COLO829 (cell line): Measurements from ENCODE around the gene TIMM10.
"Not testable (repeated sequence)": the region's sequence is repeated elsewhere in the genome, so short reads cannot be mapped to it uniquely, and the experiment has no call there.

ENCODE experiments used
- DNase-seq: peaks from one replicate; pipeline ENCODE4 v3.0.0; 2012; ENCODE audit warnings: low spot score

TIMM10 gene

GRCh38 chr11:57541169-57541568, 10.6 kb upstream of the TIMM10 start:
- no peak for DNase-seq

DNA sequence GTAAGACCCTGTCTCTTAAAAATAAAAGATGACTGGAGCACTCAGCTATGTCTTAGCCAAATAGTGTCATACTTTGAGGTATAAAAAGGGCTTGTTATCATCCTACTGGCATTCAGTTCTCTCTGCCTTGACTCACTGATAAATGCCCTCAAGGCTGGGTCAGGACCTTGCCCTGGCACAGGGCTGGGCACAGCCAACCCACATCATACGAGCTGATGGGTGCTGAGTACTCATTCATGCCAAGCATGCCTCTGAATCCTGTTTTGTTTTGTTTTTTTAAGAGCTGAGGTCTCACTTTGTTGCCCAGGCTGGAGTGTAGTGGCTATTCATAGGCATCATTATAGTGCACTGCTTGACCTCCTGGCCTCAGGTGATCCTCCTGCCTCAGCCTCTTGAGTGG, 8.8 kb upstream of the TIMM10 start:
- no peak for DNase-seq

DNA sequence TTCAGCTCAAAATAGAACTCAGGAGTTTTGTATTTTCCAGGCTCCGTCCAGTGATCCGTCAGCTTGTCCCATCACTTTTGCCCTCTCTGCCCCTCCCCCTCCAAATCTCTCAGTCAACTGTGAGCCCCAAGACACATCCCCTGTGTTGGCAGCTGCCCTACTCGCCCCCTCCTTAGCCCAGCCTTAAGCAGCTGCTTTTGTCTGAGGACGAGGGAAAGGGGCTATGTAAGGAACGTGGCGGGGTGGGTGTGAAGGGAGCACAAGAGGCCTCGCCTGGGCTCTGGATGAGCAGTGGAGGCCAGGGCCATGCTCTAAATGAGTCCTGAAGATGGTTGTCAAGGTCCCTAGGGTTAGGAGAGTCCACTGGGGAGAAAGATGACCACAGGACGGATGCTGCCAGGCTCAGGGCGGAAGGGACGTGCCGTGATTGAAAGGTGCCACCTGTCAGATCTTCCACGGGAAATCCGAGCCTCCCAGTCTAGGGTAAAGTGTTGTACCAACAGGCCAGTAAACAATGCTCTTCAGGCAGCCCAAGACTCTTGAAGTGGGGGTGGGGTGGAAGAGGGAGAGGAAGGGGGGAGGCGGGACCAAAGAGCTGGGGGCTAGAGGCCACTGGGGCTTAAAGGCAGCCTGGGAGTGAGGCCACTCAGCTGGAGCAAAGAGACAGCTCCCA, 6.5 kb upstream of the TIMM10 start, which contains the start of gene SMTNL1:
Gene SMTNL1, plus strand, starts transcription at position 649 of the 673 bp plus-strand sequence. CDS start 5,048 bp downstream, outside the sequence.
- DNase-seq = no peak

DNA sequence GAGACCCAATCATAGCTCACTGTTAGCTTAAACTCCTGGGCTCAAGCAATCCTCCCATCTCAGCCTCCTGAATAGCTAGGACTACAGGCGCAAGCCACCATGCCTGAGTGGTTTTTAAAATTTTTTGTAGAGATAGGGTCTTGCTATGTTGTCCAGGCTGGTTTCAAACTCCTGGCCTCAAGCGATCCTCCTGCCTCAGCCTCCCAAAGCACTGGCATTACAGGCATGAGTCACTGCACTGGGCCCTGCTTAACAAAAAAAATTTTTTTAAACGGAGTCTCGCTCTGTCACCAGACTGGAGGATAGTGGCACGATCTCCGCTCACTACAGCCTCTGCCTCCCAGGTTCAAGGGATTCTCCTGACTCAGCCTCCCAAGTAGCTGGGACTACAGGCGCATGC, 3.9 kb upstream of the TIMM10 start:
- not testable (repeated sequence) for DNase-seq

DNA sequence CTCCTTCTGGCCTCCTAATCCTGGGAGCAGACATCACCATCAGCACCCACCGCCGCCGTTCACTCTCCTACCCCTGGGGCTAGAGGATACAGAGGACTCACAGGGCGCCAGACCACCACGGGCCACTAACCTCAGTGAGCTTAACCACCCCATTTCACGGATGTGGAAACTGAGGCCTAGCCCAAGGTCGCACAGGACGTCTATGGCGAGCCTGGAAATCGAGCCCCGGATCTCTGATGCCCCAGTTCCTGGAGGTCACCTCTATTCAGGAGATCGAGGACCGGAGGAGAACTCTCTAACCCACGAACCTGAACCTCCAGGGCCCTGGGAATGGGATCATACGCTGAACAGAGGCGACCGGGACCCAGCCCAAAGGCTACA, 349 bp downstream of the TIMM10 start:
- DNase-seq = no peak

- no peak for DNase-seq
Measured at GRCh38 chr11:57529012-57529411, 1.5 kb downstream of the TIMM10 start.

GRCh38 chr11:57527056-57527631, 3.4 kb downstream of the TIMM10 start:
- no peak for DNase-seq

DNA sequence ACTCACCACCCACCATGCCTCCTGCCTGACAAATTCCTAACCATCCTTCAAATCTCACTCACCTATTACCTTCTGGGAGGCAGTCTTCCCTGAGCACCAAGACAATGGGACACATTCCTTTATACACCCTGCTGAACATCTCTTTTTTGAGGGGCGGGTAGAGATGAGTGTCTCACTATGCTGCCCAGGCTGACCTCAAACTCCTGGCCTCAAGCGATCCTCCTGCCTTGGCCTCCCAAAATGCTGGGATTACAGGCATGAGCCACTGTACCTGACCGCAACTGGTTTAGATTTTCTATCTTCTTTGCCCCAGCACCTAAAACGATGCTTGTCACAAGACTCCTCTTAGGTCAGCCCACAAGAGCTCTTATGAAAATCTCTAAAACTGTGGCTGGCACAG, 7.1 kb downstream of the TIMM10 start:
- no peak for DNase-seq

DNA sequence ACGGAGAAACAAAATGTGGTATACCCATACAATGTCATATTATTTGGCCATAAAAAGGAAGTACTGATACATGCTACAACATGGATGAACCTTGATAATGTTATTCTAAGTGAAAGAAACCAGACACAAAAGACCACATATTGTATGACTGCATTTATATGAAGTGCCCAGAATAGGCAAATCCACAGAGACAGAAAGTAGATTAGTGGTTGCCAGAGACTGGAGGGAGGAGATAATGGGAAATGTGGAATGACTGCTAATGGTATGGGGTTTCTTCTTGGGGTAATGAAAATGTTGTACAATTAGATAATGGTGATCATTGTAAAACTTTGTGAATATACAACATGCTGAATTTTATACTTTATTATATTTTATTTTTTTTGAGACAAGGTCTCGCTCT, 9.4 kb downstream of the TIMM10 start:
- DNase-seq = no peak

DNA sequence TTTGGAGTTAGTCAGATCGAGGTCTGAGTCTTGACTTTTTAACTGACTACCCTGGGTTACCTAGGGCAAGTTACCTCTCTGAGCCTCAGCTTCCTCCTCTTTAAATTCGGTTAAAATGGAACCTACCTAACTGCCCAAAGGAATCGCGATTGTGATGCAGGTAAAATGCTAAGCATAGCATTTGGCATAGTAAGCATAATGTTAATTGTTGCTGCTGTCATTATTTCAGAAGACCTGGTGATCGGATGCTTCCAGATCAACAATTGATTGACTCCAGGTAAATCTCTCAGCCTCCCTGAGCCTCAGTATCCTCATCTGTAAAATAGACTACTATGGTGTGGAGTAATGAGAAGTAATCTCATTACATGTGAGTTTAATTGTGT, 14.5 kb downstream of the TIMM10 start:
- no peak for DNase-seq

- no peak for DNase-seq
Measured at GRCh38 chr11:57515332-57516060, 15.1 kb downstream of the TIMM10 start, which contains the start of gene SLC43A1. TSS of gene SLC43A1 (minus strand) at chr11:57515702. CDS start at chr11:57514111, 1,591 bp downstream.

DNA sequence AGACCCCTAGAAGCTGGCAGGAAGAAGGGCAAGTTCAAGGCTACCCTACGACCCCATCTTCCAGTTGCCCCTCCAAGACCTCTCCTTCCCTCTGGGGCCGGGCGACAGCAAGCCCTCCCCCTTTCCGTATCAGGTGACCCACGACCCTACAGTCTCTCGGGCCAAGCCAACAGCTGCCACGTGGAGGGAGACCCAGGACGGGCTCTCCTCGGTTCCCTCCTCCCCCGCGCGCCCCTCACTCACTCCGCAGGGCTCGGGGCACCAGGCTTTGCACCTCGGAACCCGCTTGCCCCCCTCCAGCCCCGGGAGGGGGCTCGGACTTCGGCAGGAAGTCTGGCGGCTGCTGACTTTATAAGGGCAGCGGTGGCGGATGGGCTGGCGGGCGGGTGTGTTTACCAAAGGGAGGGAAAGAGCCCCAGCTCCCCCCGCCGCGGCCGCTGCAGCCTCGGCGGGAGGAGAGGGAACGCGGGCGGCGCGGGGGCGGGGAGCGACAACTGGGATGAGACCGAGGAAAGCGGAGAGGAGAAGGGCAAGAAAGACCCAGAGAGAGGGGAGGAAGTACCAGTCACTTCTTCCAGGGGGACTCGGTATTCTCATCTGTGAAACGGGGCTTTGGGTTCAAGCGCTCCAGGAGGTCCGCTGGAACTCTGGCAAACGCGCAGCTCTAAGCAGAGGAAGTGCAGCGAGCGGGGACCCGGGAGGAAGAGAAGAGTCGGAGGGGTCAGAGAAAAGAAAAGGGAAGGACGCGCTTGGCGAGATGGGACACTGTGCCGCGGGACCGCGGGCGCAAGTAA, 15.8 kb downstream of the TIMM10 start:
- DNase-seq = no peak

GRCh38 chr11:57513911-57514537, 16.5 kb downstream of the TIMM10 start:
- no peak for DNase-seq

DNA sequence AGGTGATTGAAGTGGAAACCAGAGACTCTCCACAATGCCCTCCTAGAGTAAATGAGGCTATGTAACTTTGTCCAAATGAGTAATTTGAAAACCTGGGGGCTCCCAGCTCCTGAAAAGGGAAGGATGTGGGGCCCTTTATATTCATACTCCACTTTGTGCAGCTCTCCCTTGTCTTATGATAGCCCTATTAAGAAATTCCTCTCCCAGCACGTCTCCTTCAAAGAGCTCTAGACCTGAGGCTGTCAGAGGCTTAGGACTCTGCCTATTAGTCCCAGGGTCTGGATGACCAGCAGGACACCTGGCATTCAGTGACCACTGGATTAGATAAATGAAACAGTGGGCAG, 17.1 kb downstream of the TIMM10 start:
- DNase-seq = no peak

DNA sequence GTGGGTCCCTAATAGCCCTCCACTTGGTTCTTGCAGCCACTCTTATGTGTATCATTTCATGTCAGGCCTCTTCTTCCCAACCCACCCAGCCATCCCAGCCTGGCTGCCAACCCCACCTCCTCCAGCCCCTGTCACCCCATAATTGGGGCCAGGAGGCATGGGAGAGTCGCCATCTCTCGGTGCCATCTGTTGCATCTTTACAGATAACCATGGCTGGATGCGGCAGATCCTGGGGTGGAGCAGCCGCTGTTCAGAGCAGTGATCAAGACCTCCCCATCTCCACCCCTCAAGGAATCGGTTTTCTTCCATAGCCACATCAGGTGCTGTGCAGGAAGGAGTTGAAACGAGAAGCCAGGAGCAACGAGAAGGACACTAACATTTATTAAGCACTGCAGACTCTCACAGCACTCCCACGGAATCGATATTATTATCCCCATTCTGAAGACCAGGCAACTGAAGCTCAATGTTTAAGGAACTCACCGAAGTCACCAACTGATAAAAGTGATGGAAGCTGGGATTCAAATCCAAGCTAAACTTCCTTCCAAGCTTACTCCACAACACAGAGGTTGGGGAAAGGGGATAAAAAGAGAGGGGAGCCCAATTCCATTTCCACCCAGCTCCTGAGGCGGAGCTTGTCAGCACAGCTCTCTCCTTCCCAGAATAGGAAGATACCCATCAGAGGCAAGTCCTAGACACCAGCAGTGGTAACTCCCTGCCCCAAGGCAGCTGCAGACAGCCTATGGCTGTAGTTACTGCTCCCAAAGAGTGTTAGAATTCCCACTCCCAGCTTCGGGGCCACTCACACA, 17.7 kb downstream of the TIMM10 start:
- DNase-seq = no peak

- DNase-seq = no peak
Measured at GRCh38 chr11:57511741-57512430, 18.7 kb downstream of the TIMM10 start.

DNA sequence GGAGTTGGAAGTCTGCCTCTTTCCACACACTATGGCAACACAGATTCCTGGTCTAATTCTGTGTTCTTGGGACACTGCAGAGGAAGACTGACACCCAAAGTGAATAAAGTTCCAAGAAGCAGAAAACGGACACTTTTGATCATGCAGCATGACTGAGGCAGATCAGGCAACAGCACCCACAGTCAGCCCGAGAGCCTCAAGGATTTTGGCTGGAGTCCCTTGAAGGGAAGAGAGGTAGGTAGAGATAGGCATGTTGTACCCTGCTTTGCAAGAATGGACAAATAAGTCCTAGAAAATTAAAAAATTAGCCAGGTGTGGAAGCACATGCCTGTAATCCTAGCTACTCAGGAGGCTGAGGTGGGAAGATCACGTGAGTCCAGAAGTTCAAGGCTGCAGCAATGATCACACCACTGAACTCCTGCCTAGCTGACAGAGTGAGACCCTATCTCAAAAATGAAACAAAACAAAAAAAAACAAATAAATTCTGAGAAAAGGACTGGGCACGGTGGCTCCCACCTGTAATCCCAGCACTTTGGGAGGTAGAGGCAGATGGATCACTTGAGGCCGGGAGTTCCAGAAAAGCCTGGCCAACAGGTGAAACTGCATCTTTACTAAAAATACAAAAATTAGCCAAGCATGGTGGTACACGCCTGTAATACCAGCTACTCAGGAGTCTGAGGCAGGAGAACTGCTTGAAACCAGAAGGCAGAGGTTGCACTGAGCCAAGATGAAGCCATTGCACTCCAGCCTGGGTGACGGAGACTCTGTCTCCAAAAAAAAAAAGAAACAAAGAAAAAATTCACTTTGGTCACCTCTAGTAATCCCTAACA, 22.0 kb downstream of the TIMM10 start:
- DNase-seq = no peak

DNA sequence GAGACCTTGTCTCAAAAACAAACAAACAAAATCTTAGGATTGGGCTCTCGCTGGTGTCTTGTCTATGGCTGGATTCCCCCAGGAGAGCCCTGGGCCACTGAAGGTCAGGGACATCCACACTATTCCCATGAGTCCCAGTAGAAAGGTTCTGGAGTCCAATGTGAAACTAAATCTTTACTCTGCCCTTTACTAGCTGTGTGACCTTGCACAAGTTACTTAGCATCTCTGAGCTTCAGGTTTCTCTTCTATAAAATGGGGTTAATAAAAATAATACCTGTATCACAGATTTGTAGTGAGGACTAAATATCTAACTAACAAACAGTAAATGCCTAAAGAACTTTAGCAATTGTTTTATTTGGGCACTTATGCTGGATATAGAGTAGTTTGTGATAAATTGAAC, 24.0 kb downstream of the TIMM10 start:
- DNase-seq = no peak

DNA sequence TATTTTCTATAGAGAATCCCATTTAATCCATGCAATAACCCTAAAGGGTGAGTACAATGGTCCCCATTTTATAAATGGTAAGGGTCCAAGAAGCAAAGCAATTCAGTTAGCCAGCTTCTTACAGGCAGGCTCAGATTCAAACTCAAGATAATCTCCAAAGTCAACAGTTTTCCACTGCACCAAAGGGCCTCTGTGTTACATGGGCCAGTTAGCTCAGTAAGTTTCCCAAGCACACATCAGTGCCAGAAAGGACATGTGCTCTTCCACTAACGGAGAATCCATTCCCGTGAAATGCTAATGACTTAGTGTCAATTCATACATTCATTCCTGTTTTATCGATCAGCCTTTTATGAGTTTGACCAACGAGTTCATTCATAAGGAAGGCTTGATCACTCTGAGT, 26.0 kb downstream of the TIMM10 start:
- DNase-seq = no peak

- no peak for DNase-seq
Measured at GRCh38 chr11:57502870-57503269, 27.7 kb downstream of the TIMM10 start.
